Panc1 (cell line): ENCODE results near the gene PDGFA. TPM values are rescaled to one million over a fixed set of nuclear protein-coding genes. Genes with fewer than 3 reads are reported as not detected.

Experiments
- ATAC-seq: fragments of 200-7000 bp; cut with Tn5 transposase; 2 replicates; pipeline ENCODE4 v1.9.1; 2020; ENCODE audit warnings: mild to moderate bottlenecking, moderate library complexity
- BruUV-seq: library from RNA; stranded (reverse); fragments of 400-500 nt; replicated peaks from 2 replicates; lab custom pipeline; 2021; lab: Mats Ljungman, UMichigan
- CTCF ChIA-PET: fragments of 300-600 bp; sonication (Branson Sonifier 250); formaldehyde crosslinking; loops from one replicate; lab custom pipeline; 2022; ENCODE audit warnings: antibody characterized with exemption; lab: Charles Lee
- POLR2A ChIA-PET: fragments of 300-600 bp; sonication (Branson Sonifier 250); formaldehyde crosslinking; loops from one replicate; lab custom pipeline; 2022; ENCODE audit warnings: antibody characterized with exemption; lab: Charles Lee
- DNase-seq: peaks from one replicate; pipeline ENCODE4 v3.0.0-alpha.2; 2010; ENCODE audit warnings: low read depth, low spot score
- H3K27ac ChIP-seq: 2 replicates; pipeline ENCODE4 v1.5.1; 2011; ENCODE audit warnings: mild to moderate bottlenecking, low read length, inconsistent platforms
- H3K27me3 ChIP-seq: fragments of 200-500 bp; sonication (Bioruptor generic); 2 replicates; pipeline ENCODE4 v1.6.0; 2014; ENCODE audit warnings: low read length, inconsistent platforms; ENCODE audit not compliant: control insufficient read depth, insufficient read depth
- H3K36me3 ChIP-seq: fragments of 200-500 bp; sonication (Bioruptor generic); 2 replicates; pipeline ENCODE4 v1.5.1; 2014; ENCODE audit warnings: inconsistent platforms, mild to moderate bottlenecking, low read length, moderate library complexity; ENCODE audit not compliant: control insufficient read depth, insufficient read depth
- H3K4me1 ChIP-seq: 2 replicates; pipeline ENCODE4 v1.5.1; 2011; ENCODE audit warnings: inconsistent platforms, mild to moderate bottlenecking, low read length, moderate library complexity; ENCODE audit not compliant: control insufficient read depth, insufficient read depth
- H3K4me3 ChIP-seq, 2 experiments: 2 replicates each; pipeline ENCODE4 v1.5.1; 2011 to 2012; ENCODE audit warnings: low read depth in 2 of 2, low read length in 2 of 2, mild to moderate bottlenecking in 2 of 2, inconsistent platforms in 1 of 2, moderate library complexity in 1 of 2
- H3K9me3 ChIP-seq: fragments of 200-500 bp; sonication (Bioruptor generic); 2 replicates; pipeline ENCODE4 v1.5.1; 2014; ENCODE audit warnings: low read depth, mild to moderate bottlenecking, inconsistent platforms, low read length, moderate library complexity; ENCODE audit not compliant: control insufficient read depth, insufficient read depth
- CTCF ChIP-seq: fragments of 450-650 bp; IDR thresholded peaks from 2 replicates; pipeline ENCODE4 v1.5.1; 2017; ENCODE audit warnings: mild to moderate bottlenecking
- POLR2AphosphoS5 ChIP-seq: IDR thresholded peaks from 2 replicates; pipeline ENCODE4 v1.6.1; 2012; ENCODE audit warnings: mild to moderate bottlenecking, low read depth, low read length, moderate library complexity
- SIN3A ChIP-seq: IDR thresholded peaks from 2 replicates; pipeline ENCODE4 v1.6.1; 2012; ENCODE audit warnings: low read depth, mild to moderate bottlenecking, low read length, moderate library complexity, borderline replicate concordance; ENCODE audit not compliant: insufficient read depth
- TCF7L2 ChIP-seq: IDR thresholded peaks from 2 replicates; pipeline ENCODE4 v1.6.1; 2011; ENCODE audit warnings: mild to moderate bottlenecking, low read depth, low read length, inconsistent platforms
- in situ Hi-C: cut with HindIII; loops from 2 replicates; pipeline ENCODE4 v1.10.0; 2016; ENCODE audit warnings: low sequenced_read_pairs, low pct_unique_long_range_greater_than_20kb
- intact Hi-C: fragments of 100-400 bp; cut with micrococcal nuclease; formaldehyde crosslinking; loops from one replicate; pipeline ENCODE4 v1.10.0; 2022; ENCODE audit not compliant: unreplicated experiment
- total RNA-seq: library from RNA; stranded (reverse); gene quantifications from one replicate; pipeline ENCODE4 v1.2.1, GENCODE V29; 2021; ENCODE audit not compliant: unreplicated experiment
- TF ChIP-seq, protein P1 (sequence below), 2 experiments: IDR thresholded peaks; 2 replicates each; pipeline ENCODE4 v1.6.1; 2011 to 2012; ENCODE audit warnings: low read depth in 2 of 2, control low read depth in 1 of 2, low read length in 1 of 2, mild to moderate bottlenecking in 1 of 2, moderate library complexity in 1 of 2; ENCODE audit not compliant: insufficient read depth in 1 of 2

PDGFA gene
- total RNA-seq, 1 experiment from 2014 or later = 18.5 TPM

DNA sequence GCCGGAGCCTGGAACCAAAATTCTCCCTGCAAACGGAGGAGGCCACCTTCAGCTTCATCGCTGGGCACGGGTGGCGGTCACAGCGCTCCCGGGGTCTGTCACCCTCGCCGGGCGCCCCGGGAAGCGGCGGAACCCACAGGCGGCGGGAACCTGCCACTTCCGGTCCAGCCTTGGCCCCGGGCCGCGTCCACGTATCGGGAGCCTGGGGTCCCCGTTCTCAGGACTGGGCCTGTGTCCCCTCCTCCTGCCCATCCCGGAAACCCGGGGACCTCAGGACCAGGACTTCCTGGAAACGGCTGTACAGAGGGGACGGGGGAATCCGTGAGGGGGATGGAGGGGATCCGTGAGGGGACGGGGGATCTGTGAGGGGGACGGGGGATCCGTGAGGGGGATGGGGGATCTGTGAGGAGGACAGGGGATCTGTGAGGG is 25.4 kb downstream of the PDGFA start:
- BruUV-seq = no TSS peak
- no peak for ATAC-seq
- Histone ChIP-seq H3K4me3 (peak overlapping the region in 1 of 2 experiments; percentile 17; a peak in 1 of 4 replicates), H3K36me3 (no peaks in the 10 kb centered on the region), H3K27ac (no peak overlapping the region), H3K4me1 (peaks cover 10% of the 10 kb centered on the region; the same call in 1 of the 2 replicates), H3K27me3 (no peaks in the 10 kb centered on the region), H3K9me3 (no peaks in the 10 kb centered on the region)
- POLR2A ChIA-PET = no interaction called here
- in situ Hi-C loops = loop anchor here (10.0 kb wide), 1 partner anchor 159 kb away; no protein-coding TSS in a partner anchor
- intact Hi-C loops = no loop called here
- no peak for TF ChIP-seq POLR2AphosphoS5
- TF ChIP-seq SIN3A = no peak
- no peak for TF ChIP-seq CTCF
- no peak for TF ChIP-seq TCF7L2
- TF ChIP-seq, protein P1, sequence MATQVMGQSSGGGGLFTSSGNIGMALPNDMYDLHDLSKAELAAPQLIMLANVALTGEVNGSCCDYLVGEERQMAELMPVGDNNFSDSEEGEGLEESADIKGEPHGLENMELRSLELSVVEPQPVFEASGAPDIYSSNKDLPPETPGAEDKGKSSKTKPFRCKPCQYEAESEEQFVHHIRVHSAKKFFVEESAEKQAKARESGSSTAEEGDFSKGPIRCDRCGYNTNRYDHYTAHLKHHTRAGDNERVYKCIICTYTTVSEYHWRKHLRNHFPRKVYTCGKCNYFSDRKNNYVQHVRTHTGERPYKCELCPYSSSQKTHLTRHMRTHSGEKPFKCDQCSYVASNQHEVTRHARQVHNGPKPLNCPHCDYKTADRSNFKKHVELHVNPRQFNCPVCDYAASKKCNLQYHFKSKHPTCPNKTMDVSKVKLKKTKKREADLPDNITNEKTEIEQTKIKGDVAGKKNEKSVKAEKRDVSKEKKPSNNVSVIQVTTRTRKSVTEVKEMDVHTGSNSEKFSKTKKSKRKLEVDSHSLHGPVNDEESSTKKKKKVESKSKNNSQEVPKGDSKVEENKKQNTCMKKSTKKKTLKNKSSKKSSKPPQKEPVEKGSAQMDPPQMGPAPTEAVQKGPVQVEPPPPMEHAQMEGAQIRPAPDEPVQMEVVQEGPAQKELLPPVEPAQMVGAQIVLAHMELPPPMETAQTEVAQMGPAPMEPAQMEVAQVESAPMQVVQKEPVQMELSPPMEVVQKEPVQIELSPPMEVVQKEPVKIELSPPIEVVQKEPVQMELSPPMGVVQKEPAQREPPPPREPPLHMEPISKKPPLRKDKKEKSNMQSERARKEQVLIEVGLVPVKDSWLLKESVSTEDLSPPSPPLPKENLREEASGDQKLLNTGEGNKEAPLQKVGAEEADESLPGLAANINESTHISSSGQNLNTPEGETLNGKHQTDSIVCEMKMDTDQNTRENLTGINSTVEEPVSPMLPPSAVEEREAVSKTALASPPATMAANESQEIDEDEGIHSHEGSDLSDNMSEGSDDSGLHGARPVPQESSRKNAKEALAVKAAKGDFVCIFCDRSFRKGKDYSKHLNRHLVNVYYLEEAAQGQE (IDR thresholded peaks at IDR 0.05; ENCODE audit: insufficient read depth in 1 of 2, low read depth in 2 of 2, low read length in 1 of 2) = no peak
- no peak for DNase-seq
- CTCF ChIA-PET = no interaction called here

GRCh38 chr7:493661-494251 is 25.9 kb downstream of the PDGFA start:
- DNase-seq = no peak
- H3K27me3 ChIP-seq = no peaks in the 10 kb centered on the region
- no peaks in the 10 kb centered on the region for H3K36me3 ChIP-seq
- CTCF ChIA-PET = no interaction called here
- H3K27ac ChIP-seq = no peak overlapping the region
- peak overlapping the region in 1 of 2 experiments; percentile 17; a peak in 1 of 4 replicates for H3K4me3 ChIP-seq
- ATAC-seq = no peak
- no peaks in the 10 kb centered on the region for H3K9me3 ChIP-seq
- in situ Hi-C loops (loop anchor here (10.0 kb wide), 1 partner anchor 159 kb away; no protein-coding TSS in a partner anchor), intact Hi-C loops (no loop called here)
- BruUV-seq = no TSS peak
- peaks cover 11% of the 10 kb centered on the region; the same call in 1 of the 2 replicates for H3K4me1 ChIP-seq
- POLR2A ChIA-PET = no interaction called here
- TF ChIP-seq TCF7L2 = no peak
- no peak for TF ChIP-seq POLR2AphosphoS5
- TF ChIP-seq SIN3A = no peak
- TF ChIP-seq, protein P1 (IDR thresholded peaks at IDR 0.05; ENCODE audit: insufficient read depth in 1 of 2, low read depth in 2 of 2, low read length in 1 of 2) = no peak
- TF ChIP-seq CTCF = no peak
